LHCN-M2 (cell line): Measurements from ENCODE around the gene KDELR1. TPM values are rescaled to one million over a fixed set of nuclear protein-coding genes. Genes with fewer than 3 reads are reported as not detected.
A peak's percentile ranks its signal among the peaks of the same experiment; 100 is the strongest.

Experiments used
- DNase-seq: peaks from one replicate; pipeline ENCODE4 v3.0.0-alpha.2; 2012; ENCODE audit warnings: low read depth
- polyA plus RNA-seq: library from polyadenylated mRNA; unstranded; fragments of >200 nt; gene quantifications from one replicate; pipeline ENCODE4 v1.2.1, GENCODE V29; 2012; ENCODE audit warnings: missing spikeins
- total RNA-seq: library from RNA; depleted of rRNA; stranded (reverse); fragments of >200 nt; gene quantifications from 2 replicates; pipeline ENCODE4 v1.2.3, GENCODE V29; 2014; rRNA removed

The KDELR1 gene
- 115 and 121 TPM in 2 replicates for total RNA-seq
- 271 TPM for polyA plus RNA-seq

- peak; percentile 50 for DNase-seq
Observed at GRCh38 chr19:48391100-48392005, at the start of gene KDELR1. TSS of gene KDELR1 (minus strand) at chr19:48391551. CDS start at chr19:48391358, 193 bp downstream.

GRCh38 chr19:48436586-48436985, 45.2 kb upstream of the KDELR1 start:
- DNase-seq: no peak

GRCh38 chr19:48433337-48433736, 42.0 kb upstream of the KDELR1 start:
- DNase-seq: no peak

- no peak for DNase-seq
Observed at GRCh38 chr19:48428670-48429069, 37.3 kb upstream of the KDELR1 start.

- DNase-seq: peak; percentile 26
Observed at GRCh38 chr19:48424694-48425219, 33.4 kb upstream of the KDELR1 start.

GRCh38 chr19:48421548-48421947, 30.2 kb upstream of the KDELR1 start:
- no peak for DNase-seq

- peak; percentile 22 for DNase-seq
Observed at GRCh38 chr19:48419158-48419920, 28.0 kb upstream of the KDELR1 start.

- DNase-seq: peak; percentile 32
Observed at GRCh38 chr19:48418317-48419064, 27.1 kb upstream of the KDELR1 start.

- DNase-seq: no peak
Observed at GRCh38 chr19:48417421-48417820, 26.1 kb upstream of the KDELR1 start.

- no peak for DNase-seq
Observed at GRCh38 chr19:48415806-48416221, 24.5 kb upstream of the KDELR1 start.

GRCh38 chr19:48415395-48415794, 24.0 kb upstream of the KDELR1 start:
- DNase-seq: peak; percentile 60

GRCh38 chr19:48413879-48414587, 22.7 kb upstream of the KDELR1 start:
- peak; percentile 27 for DNase-seq

GRCh38 chr19:48405850-48406249, 14.5 kb upstream of the KDELR1 start:
- peak; percentile 17 for DNase-seq

- no peak for DNase-seq
Observed at GRCh38 chr19:48405010-48405659, 13.8 kb upstream of the KDELR1 start.

- peak; percentile 60 for DNase-seq
Observed at GRCh38 chr19:48403606-48404005, 12.3 kb upstream of the KDELR1 start.

GRCh38 chr19:48401287-48401686, 9.9 kb upstream of the KDELR1 start:
- DNase-seq: no peak

GRCh38 chr19:48400018-48400742, 8.8 kb upstream of the KDELR1 start:
- peak; percentile 59 for DNase-seq

- no peak for DNase-seq
Observed at GRCh38 chr19:48398375-48399235, 7.3 kb upstream of the KDELR1 start.

- DNase-seq: no peak
Observed at GRCh38 chr19:48398102-48398374, 6.7 kb upstream of the KDELR1 start.
